Measurements from ENCODE around the gene CD83.

DNA sequence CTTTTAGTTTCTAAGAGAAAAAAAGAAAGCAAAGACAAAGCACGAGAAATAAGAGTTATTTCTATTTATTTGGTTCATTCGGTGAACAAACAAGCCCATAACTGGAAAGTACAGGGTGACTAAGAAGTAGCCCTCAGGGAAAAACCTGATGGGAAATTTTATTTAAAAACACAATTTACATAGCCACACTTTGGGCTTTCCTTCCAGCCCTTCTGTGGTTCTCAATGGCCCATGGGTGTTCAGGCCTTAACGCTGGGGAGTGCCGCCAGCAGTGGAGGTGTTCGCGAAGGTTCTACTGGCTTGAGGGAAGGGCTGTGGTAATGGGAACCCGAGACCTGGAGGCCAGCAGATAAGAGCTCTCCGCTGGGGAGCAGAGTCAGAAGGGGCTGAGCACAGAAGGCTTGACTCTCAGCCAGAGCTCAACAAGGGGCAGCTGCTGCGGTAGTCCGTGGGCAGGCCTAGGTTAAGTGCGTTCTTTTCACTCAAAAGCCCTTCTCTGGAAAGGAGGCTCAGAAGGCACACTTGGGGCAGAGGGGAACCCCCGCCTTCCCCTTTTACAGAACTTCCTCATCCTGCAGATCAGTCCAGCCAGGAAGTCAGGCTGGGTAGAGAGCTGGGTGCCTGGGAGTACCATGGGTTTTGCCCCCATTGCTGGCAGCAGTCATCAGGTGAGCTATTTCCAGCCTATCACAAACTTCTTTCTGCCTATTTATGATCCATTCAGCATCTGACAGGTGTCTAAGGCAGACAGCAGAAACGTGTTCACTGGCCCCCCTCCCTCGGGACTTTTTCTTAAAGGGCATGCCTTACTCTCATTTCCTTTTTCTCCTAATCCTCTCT lies 8.8 kb upstream of the CD83 start:
- TF ChIP-seq, protein P1, sequence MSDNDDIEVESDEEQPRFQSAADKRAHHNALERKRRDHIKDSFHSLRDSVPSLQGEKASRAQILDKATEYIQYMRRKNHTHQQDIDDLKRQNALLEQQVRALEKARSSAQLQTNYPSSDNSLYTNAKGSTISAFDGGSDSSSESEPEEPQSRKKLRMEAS (CRISPR knock-in tag; IDR thresholded peaks at IDR 0.05), result no peak
- TF ChIP-seq U2AF1 (optimal IDR thresholded peaks at IDR 0.05; ENCODE audit: low read depth, low read length), result no peak
- no peak; the same call in 1 of the 2 replicates for TF ChIP-seq TARDBP (IDR thresholded peaks at IDR 0.05)
- TF ChIP-seq, protein P2, sequence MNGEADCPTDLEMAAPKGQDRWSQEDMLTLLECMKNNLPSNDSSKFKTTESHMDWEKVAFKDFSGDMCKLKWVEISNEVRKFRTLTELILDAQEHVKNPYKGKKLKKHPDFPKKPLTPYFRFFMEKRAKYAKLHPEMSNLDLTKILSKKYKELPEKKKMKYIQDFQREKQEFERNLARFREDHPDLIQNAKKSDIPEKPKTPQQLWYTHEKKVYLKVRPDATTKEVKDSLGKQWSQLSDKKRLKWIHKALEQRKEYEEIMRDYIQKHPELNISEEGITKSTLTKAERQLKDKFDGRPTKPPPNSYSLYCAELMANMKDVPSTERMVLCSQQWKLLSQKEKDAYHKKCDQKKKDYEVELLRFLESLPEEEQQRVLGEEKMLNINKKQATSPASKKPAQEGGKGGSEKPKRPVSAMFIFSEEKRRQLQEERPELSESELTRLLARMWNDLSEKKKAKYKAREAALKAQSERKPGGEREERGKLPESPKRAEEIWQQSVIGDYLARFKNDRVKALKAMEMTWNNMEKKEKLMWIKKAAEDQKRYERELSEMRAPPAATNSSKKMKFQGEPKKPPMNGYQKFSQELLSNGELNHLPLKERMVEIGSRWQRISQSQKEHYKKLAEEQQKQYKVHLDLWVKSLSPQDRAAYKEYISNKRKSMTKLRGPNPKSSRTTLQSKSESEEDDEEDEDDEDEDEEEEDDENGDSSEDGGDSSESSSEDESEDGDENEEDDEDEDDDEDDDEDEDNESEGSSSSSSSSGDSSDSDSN (IDR thresholded peaks at IDR 0.05; ENCODE audit: borderline replicate concordance in 1 of 2, low read depth in 2 of 2, low read length in 2 of 2), result peak; percentile 98 to 100
- peak; percentile 65 for TF ChIP-seq JUND (IDR thresholded peaks at IDR 0.05; ENCODE audit: borderline replicate concordance, low read depth, low read length)
- peak; percentile 74; the same call in 2 of the 3 replicates for TF ChIP-seq JUND (tag; IDR thresholded peaks at IDR 0.05; ENCODE audit: borderline replicate concordance, low read depth, low read length)
- no peak; the same call in 1 of the 2 replicates for TF ChIP-seq ZNF766 (CRISPR knock-in tag; conservative IDR thresholded peaks at IDR 0.05)
- TF ChIP-seq ZNF785 (CRISPR knock-in tag; IDR thresholded peaks at IDR 0.05), result no peak
- TF ChIP-seq SMAD3 (CRISPR knock-in tag; conservative IDR thresholded peaks at IDR 0.05), result 0 out of 2 replicates have a peak, but pooled peaks have one; percentile 7
- no peak for TF ChIP-seq POLR2AphosphoS2 (IDR thresholded peaks at IDR 0.05; ENCODE audit: low read length)

Measured in K562 (cell line).